Body of pancreas (tissue), 4 donors: ENCODE results near the gene PTPRQ. TPM values are rescaled to one million over a fixed set of nuclear protein-coding genes. Genes with fewer than 3 reads are reported as not detected.
A peak's percentile ranks its signal among the peaks of the same experiment; 100 is the strongest.

Experiments used
- ATAC-seq: fragments of 150-250 bp; one replicate; pipeline ENCODE4 v1.9.1; 2016
- DNase-seq, 4 donors: peaks; one replicate each; pipeline ENCODE4 v3.0.0-alpha.2; 2019
- H3K27ac ChIP-seq, 4 donors: fragments of 200-600 bp; sonication (generic); 1 replicate in 3 of 4; 2 replicates in 1 of 4; pipeline versions ENCODE4 v1.5.1 to v1.6.1; 2016 to 2019; ENCODE audit warnings: mild to moderate bottlenecking in 1 of 4, mixed read lengths in 1 of 4, moderate library complexity in 1 of 4
- H3K27me3 ChIP-seq, 2 donors: fragments of 200-600 bp; sonication (generic); one replicate each; pipeline ENCODE4 v1.6.0; 2016; ENCODE audit warnings: mild to moderate bottlenecking in 1 of 2
- H3K36me3 ChIP-seq, 2 donors: fragments of 200-600 bp; sonication (generic); replicated peaks in 1 of 2; 2 replicates each; pipeline ENCODE4 v1.5.1; 2016; ENCODE audit warnings: low read depth in 2 of 2; ENCODE audit not compliant: insufficient read depth in 1 of 2
- H3K4me1 ChIP-seq: fragments of 200-600 bp; sonication (generic); one replicate; pipeline ENCODE4 v1.6.0; 2016
- H3K4me3 ChIP-seq, 2 donors: fragments of 200-600 bp; sonication (generic); 1 replicate in 1 of 2; 2 replicates in 1 of 2; pipeline ENCODE4 v1.5.1; 2016 to 2019
- H3K9me3 ChIP-seq, 3 donors: fragments of 200-600 bp; sonication (generic); 1 replicate in 2 of 3; 2 replicates in 1 of 3; pipeline ENCODE4 v1.5.1; 2016
- CTCF ChIP-seq, 7 experiments: fragments of 450-650 bp in 4 of 7; fragments of 200-600 bp in 3 of 7; sonication (generic) in 3 of 7; IDR thresholded peaks; one replicate each; pipeline ENCODE4 v1.5.1; 2016 to 2019; ENCODE audit warnings: antibody characterized with exemption in 7 of 7
- POLR2A ChIP-seq, 3 donors: fragments of 450-650 bp; IDR thresholded peaks; one replicate each; pipeline ENCODE4 v1.6.1; 2016; ENCODE audit warnings: antibody characterized with exemption in 3 of 3, mild to moderate bottlenecking in 2 of 3
- WGBS, 2 donors: methylation state at CpG; one replicate each; pipeline ENCODE4 v1.1.5; 2017; 5-methylcytosine and 5-hydroxymethylcytosine counted together
- intact Hi-C: fragments of 100-400 bp; cut with DNase I; formaldehyde crosslinking; loops from one replicate; pipeline ENCODE4 v1.15.1; 2023
- total RNA-seq, 2 donors: library from RNA; depleted of rRNA; stranded (reverse); fragments of >200 nt; gene quantifications; one replicate each; pipeline ENCODE4 v1.1.0, GENCODE V29; 2016

PTPRQ gene
- total RNA-seq, 2 donors from 2014 or later: 0.52 to 0.66 TPM

DNA sequence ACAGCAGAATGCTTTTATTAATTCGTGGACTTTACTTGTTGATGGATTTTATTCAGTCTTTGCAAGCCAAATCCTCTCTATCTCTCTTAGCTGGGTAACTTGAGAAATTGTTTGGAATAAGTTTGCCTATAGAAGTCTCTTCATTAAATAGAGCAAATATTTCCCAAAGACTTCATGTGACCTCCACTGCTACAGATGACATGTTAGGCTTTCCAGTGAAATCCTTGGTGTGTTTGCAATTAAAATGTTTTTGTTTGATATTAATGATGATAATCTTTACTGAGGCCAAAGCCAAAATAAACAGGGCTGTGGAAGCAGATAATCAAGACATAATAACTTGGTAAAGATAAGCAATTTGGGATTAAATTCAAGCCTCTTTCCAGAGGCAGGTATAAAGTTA lies 267.8 kb downstream of the PTPRQ start:
- Histone ChIP-seq H3K9me3 (no peaks in the 10 kb centered on the region), H3K27me3 (peaks cover 0 to 5% of the 10 kb centered on the region in 2 donors), H3K36me3 (no peaks in the 10 kb centered on the region), H3K4me3 (no peak overlapping the region), H3K4me1 (peaks cover 11% of the 10 kb centered on the region), H3K27ac (no peak overlapping the region)
- ATAC-seq (no peak), DNase-seq (no peak)
- WGBS, 2 donors: 58 to 62% methylated on average over 1 of the region's 1 CpG
- intact Hi-C loops: no loop called here
- TF ChIP-seq CTCF (IDR thresholded peaks at IDR 0.05): no peak
- no peak for TF ChIP-seq POLR2A (IDR thresholded peaks at IDR 0.05)

- TF ChIP-seq POLR2A (IDR thresholded peaks at IDR 0.05): no peak
- TF ChIP-seq CTCF (IDR thresholded peaks at IDR 0.05): no peak
- ATAC-seq: no peak
Measured at GRCh38 chr12:80712866-80713265, 268.8 kb downstream of the PTPRQ start.

GRCh38 chr12:80713419-80713818 lies 269.4 kb downstream of the PTPRQ start:
- Histone ChIP-seq H3K36me3 (no peaks in the 10 kb centered on the region), H3K9me3 (no peaks in the 10 kb centered on the region), H3K27me3 (peaks cover 0 to 5% of the 10 kb centered on the region in 2 donors), H3K4me1 (peaks cover 11% of the 10 kb centered on the region), H3K4me3 (no peak overlapping the region), H3K27ac (no peak overlapping the region)
- intact Hi-C loops: no loop called here
- TF ChIP-seq POLR2A (IDR thresholded peaks at IDR 0.05) (no peak), CTCF (IDR thresholded peaks at IDR 0.05) (no peak)
- DNase-seq (no peak), ATAC-seq (no peak)
- WGBS, 2 donors: 54 to 69% methylated on average over 4 of the region's 4 CpGs

More at GRCh38 chr12:80712866-80713265, 268.8 kb downstream of the PTPRQ start:
- Histone ChIP-seq H3K27ac (no peak overlapping the region), H3K27me3 (peaks cover 0 to 5% of the 10 kb centered on the region in 2 donors), H3K9me3 (no peaks in the 10 kb centered on the region), H3K4me3 (no peak overlapping the region), H3K4me1 (peaks cover 11% of the 10 kb centered on the region), H3K36me3 (no peaks in the 10 kb centered on the region)
- intact Hi-C loops: no loop called here
- no peak for DNase-seq

DNA sequence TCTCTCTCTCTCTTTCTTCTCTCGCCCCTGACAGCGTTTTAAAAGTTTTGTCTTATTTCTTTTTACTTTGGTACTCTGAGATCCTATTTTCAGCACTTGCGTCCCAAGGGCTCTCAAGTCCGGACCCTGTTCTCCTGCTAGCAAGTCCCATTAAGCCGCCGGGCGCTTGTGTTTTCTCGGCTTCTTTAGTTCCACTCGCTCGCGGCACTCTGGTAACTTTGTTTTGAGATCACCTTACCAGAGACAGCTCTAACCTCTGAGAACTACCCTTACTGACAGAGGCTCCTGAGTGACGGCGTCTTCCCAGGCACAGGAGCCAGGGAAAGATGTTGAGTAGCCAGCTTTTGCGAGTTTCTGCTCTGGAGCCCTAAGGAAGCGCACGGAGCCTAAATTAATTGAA lies 270.0 kb downstream of the PTPRQ start:
- Histone ChIP-seq H3K27ac (no peak overlapping the region), H3K36me3 (no peaks in the 10 kb centered on the region), H3K9me3 (no peaks in the 10 kb centered on the region), H3K4me3 (no peak overlapping the region), H3K27me3 (peaks cover 0 to 5% of the 10 kb centered on the region in 2 donors), H3K4me1 (peaks cover 11% of the 10 kb centered on the region)
- 4 to 6% methylated on average over 16 of the region's 16 CpGs for WGBS, 2 donors
- intact Hi-C loops: no loop called here
- TF ChIP-seq POLR2A (IDR thresholded peaks at IDR 0.05) (no peak), CTCF (IDR thresholded peaks at IDR 0.05) (no peak)
- no peak for ATAC-seq
- DNase-seq: peak in 1 of 4 donors; percentile 13

GRCh38 chr12:80714846-80715245 lies 270.8 kb downstream of the PTPRQ start:
- intact Hi-C loops: no loop called here
- H3K36me3 ChIP-seq: no peaks in the 10 kb centered on the region
- 34 to 41% methylated on average over 3 of the region's 3 CpGs for WGBS, 2 donors
- DNase-seq (no peak), ATAC-seq (no peak)
- H3K4me1 ChIP-seq: peaks cover 11% of the 10 kb centered on the region
- H3K27ac ChIP-seq: no peak overlapping the region
- peaks cover 0 to 5% of the 10 kb centered on the region in 2 donors for H3K27me3 ChIP-seq
- TF ChIP-seq CTCF (IDR thresholded peaks at IDR 0.05) (no peak), POLR2A (IDR thresholded peaks at IDR 0.05) (no peak)
- no peak overlapping the region for H3K4me3 ChIP-seq
- H3K9me3 ChIP-seq: no peaks in the 10 kb centered on the region
